ENCODE data around the gene PERCC1.
"Not testable (repeated sequence)": the region's sequence is repeated elsewhere in the genome, so short reads cannot be mapped to it uniquely, and the experiment has no call there.

PERCC1 gene

GRCh38 chr16:1451702-1452392 lies 21.0 kb downstream of the PERCC1 start:
- no peak for DNase-seq

GRCh38 chr16:1452530-1452929 lies 21.7 kb downstream of the PERCC1 start:
- no peak for DNase-seq

GRCh38 chr16:1453316-1453715 lies 22.4 kb downstream of the PERCC1 start:
- no peak for DNase-seq

GRCh38 chr16:1454561-1454960 lies 23.7 kb downstream of the PERCC1 start:
- no peak for DNase-seq

GRCh38 chr16:1455190-1456171 lies 24.6 kb downstream of the PERCC1 start:
- DNase-seq: no peak

- no peak for DNase-seq
Measured at GRCh38 chr16:1456951-1457350, 26.1 kb downstream of the PERCC1 start.

- DNase-seq: no peak
Measured at GRCh38 chr16:1457489-1458245, 26.8 kb downstream of the PERCC1 start.

GRCh38 chr16:1458336-1458976 lies 27.6 kb downstream of the PERCC1 start:
- DNase-seq: no peak

- no peak for DNase-seq
Measured at GRCh38 chr16:1458977-1459341, 28.1 kb downstream of the PERCC1 start.

GRCh38 chr16:1459967-1460366 lies 29.1 kb downstream of the PERCC1 start:
- no peak for DNase-seq

- no peak for DNase-seq
Measured at GRCh38 chr16:1460602-1461138, 29.8 kb downstream of the PERCC1 start.

- no peak for DNase-seq
Measured at GRCh38 chr16:1461146-1461545, 30.3 kb downstream of the PERCC1 start.

GRCh38 chr16:1464196-1464893 lies 33.5 kb downstream of the PERCC1 start:
- DNase-seq: no peak

- DNase-seq: no peak
Measured at GRCh38 chr16:1464894-1465566, 34.2 kb downstream of the PERCC1 start.

GRCh38 chr16:1465567-1465915 lies 34.7 kb downstream of the PERCC1 start:
- DNase-seq: no peak

GRCh38 chr16:1466054-1466453 lies 35.2 kb downstream of the PERCC1 start:
- DNase-seq: no peak

- no peak for DNase-seq
Measured at GRCh38 chr16:1466968-1467521, 36.2 kb downstream of the PERCC1 start.

- DNase-seq: no peak
Measured at GRCh38 chr16:1468426-1468810, 37.5 kb downstream of the PERCC1 start.

GRCh38 chr16:1469141-1469540 lies 38.3 kb downstream of the PERCC1 start:
- not testable (repeated sequence) for DNase-seq

- DNase-seq: peak; percentile 62
Measured at GRCh38 chr16:1469693-1470201, 38.9 kb downstream of the PERCC1 start.

All from eye (tissue), 1 donor.